Right renal pelvis (tissue), 4 donors: ENCODE data around the gene CCDC69. TPM values are rescaled to one million over a fixed set of nuclear protein-coding genes. Genes with fewer than 3 reads are reported as not detected.
"Not testable (repeated sequence)": the region's sequence is repeated elsewhere in the genome, so short reads cannot be mapped to it uniquely, and the experiment has no call there.

ENCODE experiments used
- DNase-seq, 4 donors: peaks; one replicate each; pipeline ENCODE4 v3.0.0-alpha.2; 2013; ENCODE audit warnings: low read depth in 4 of 4, low spot score in 3 of 4, missing footprints in 1 of 4
- polyA plus RNA-seq, 4 donors: library from polyadenylated mRNA; unstranded; fragments of 120-200 nt; gene quantifications; one replicate each; pipeline ENCODE4 v1.2.1, GENCODE V29; 2013; ENCODE audit not compliant: insufficient read length in 4 of 4

The CCDC69 gene
- polyA plus RNA-seq = 1 to 10 TPM; 4.3 to 8.2 (median 5.1) TPM

GRCh38 chr5:151223447-151224264, at the start of gene CCDC69:
Gene CCDC69, minus strand, starts transcription at chr5:151224092. Its CDS starts 122 bp downstream, at chr5:151223970.
- DNase-seq = peak; percentile 54 to 63 (median 58)

GRCh38 chr5:151271336-151271735, 47.4 kb upstream of the CCDC69 start:
- DNase-seq = no peak

- DNase-seq = no peak
Observed at GRCh38 chr5:151270599-151270998, 46.7 kb upstream of the CCDC69 start.

- no peak for DNase-seq
Observed at GRCh38 chr5:151267491-151268260, 43.8 kb upstream of the CCDC69 start.

GRCh38 chr5:151264113-151264512, 40.2 kb upstream of the CCDC69 start:
- no peak for DNase-seq

GRCh38 chr5:151262532-151262931, 38.6 kb upstream of the CCDC69 start:
- DNase-seq = no peak

GRCh38 chr5:151259931-151260330, 36.0 kb upstream of the CCDC69 start:
- no peak for DNase-seq

GRCh38 chr5:151258816-151259215, 34.9 kb upstream of the CCDC69 start:
- no peak for DNase-seq

- DNase-seq = no peak
Observed at GRCh38 chr5:151258201-151258611, 34.3 kb upstream of the CCDC69 start.

GRCh38 chr5:151257731-151258181, 33.9 kb upstream of the CCDC69 start:
- DNase-seq = no peak

- no peak for DNase-seq
Observed at GRCh38 chr5:151255621-151256286, 31.9 kb upstream of the CCDC69 start.

- DNase-seq = not testable (repeated sequence)
Observed at GRCh38 chr5:151254990-151255389, 31.1 kb upstream of the CCDC69 start.

- no peak for DNase-seq
Observed at GRCh38 chr5:151254556-151254955, 30.7 kb upstream of the CCDC69 start.

GRCh38 chr5:151253605-151253950, 29.7 kb upstream of the CCDC69 start:
- DNase-seq = no peak

- peak; percentile 95 to 98 (median 98) for DNase-seq
Observed at GRCh38 chr5:151252762-151253604, 29.1 kb upstream of the CCDC69 start, which contains the start of gene GM2A. Gene GM2A, plus strand, starts transcription at chr5:151253185. Its CDS starts 32 bp downstream, at chr5:151253217.

GRCh38 chr5:151251621-151252020, 27.7 kb upstream of the CCDC69 start:
- DNase-seq = no peak

GRCh38 chr5:151251001-151251551, 27.2 kb upstream of the CCDC69 start:
- DNase-seq = no peak

GRCh38 chr5:151250346-151251000, 26.6 kb upstream of the CCDC69 start:
- DNase-seq = no peak

GRCh38 chr5:151249281-151249680, 25.4 kb upstream of the CCDC69 start:
- no peak for DNase-seq
